ENCODE measurements around the gene GALNT7.

The GALNT7 gene

GRCh38 chr4:173254646-173255045, 86.0 kb downstream of the GALNT7 start:
- no peak for DNase-seq (ENCODE audit: low read depth)
- no peak overlapping the region for H3K4me3 ChIP-seq (ENCODE audit: low read depth, low read length)

GRCh38 chr4:173256825-173257224, 88.2 kb downstream of the GALNT7 start:
- H3K4me3 ChIP-seq (ENCODE audit: low read depth, low read length): no peak overlapping the region
- DNase-seq (ENCODE audit: low read depth): no peak

GRCh38 chr4:173257732-173258717, 89.4 kb downstream of the GALNT7 start:
- H3K4me3 ChIP-seq (ENCODE audit: low read depth, low read length): no peak overlapping the region
- no peak for DNase-seq (ENCODE audit: low read depth)

GRCh38 chr4:173258866-173259265, 90.3 kb downstream of the GALNT7 start:
- no peak overlapping the region for H3K4me3 ChIP-seq (ENCODE audit: low read depth, low read length)
- DNase-seq (ENCODE audit: low read depth): no peak

GRCh38 chr4:173259310-173259709, 90.7 kb downstream of the GALNT7 start:
- no peak overlapping the region for H3K4me3 ChIP-seq (ENCODE audit: low read depth, low read length)
- DNase-seq (ENCODE audit: low read depth): no peak

- no peak for DNase-seq (ENCODE audit: low read depth)
- no peak overlapping the region for H3K4me3 ChIP-seq (ENCODE audit: low read depth, low read length)
These were observed 92.4 kb downstream of the GALNT7 start for GRCh38 chr4:173261052-173261451.

- H3K4me3 ChIP-seq (ENCODE audit: low read depth, low read length): no peak overlapping the region
- DNase-seq (ENCODE audit: low read depth): no peak
These were observed 93.8 kb downstream of the GALNT7 start for GRCh38 chr4:173262375-173262774.

- no peak overlapping the region for H3K4me3 ChIP-seq (ENCODE audit: low read depth, low read length)
- DNase-seq (ENCODE audit: low read depth): no peak
These were observed 95.6 kb downstream of the GALNT7 start for GRCh38 chr4:173264245-173264644.

- DNase-seq (ENCODE audit: low read depth): peak; percentile 56
- no peak overlapping the region for H3K4me3 ChIP-seq (ENCODE audit: low read depth, low read length)
These were observed 96.1 kb downstream of the GALNT7 start for GRCh38 chr4:173264684-173265185.

GRCh38 chr4:173265751-173266150, 97.1 kb downstream of the GALNT7 start:
- no peak for DNase-seq (ENCODE audit: low read depth)
- H3K4me3 ChIP-seq (ENCODE audit: low read depth, low read length): no peak overlapping the region

GRCh38 chr4:173267711-173268110, 99.1 kb downstream of the GALNT7 start:
- H3K4me3 ChIP-seq (ENCODE audit: low read depth, low read length): no peak overlapping the region

GRCh38 chr4:173269280-173269679, 100.7 kb downstream of the GALNT7 start:
- no peak overlapping the region for H3K4me3 ChIP-seq (ENCODE audit: low read depth, low read length)
- no peak for DNase-seq (ENCODE audit: low read depth)

More at GRCh38 chr4:173267711-173268110, 99.1 kb downstream of the GALNT7 start:
- DNase-seq (ENCODE audit: low read depth): no peak

GRCh38 chr4:173270312-173271027, 101.9 kb downstream of the GALNT7 start:
- DNase-seq (ENCODE audit: low read depth): no peak
- H3K4me3 ChIP-seq (ENCODE audit: low read depth, low read length): no peak overlapping the region

GRCh38 chr4:173272314-173272713, 103.7 kb downstream of the GALNT7 start:
- DNase-seq (ENCODE audit: low read depth): no peak
- no peak overlapping the region for H3K4me3 ChIP-seq (ENCODE audit: low read depth, low read length)

- DNase-seq (ENCODE audit: low read depth): peak; percentile 53
- H3K4me3 ChIP-seq (ENCODE audit: low read depth, low read length): no peak overlapping the region
These were observed 104.4 kb downstream of the GALNT7 start for GRCh38 chr4:173272996-173273395.

- no peak overlapping the region for H3K4me3 ChIP-seq (ENCODE audit: low read depth, low read length)
- no peak for DNase-seq (ENCODE audit: low read depth)
These were observed 105.3 kb downstream of the GALNT7 start for GRCh38 chr4:173273941-173274340.

GRCh38 chr4:173274744-173275143, 106.1 kb downstream of the GALNT7 start:
- DNase-seq (ENCODE audit: low read depth): no peak

GRCh38 chr4:173275150-173275549, 106.5 kb downstream of the GALNT7 start:
- no peak overlapping the region for H3K4me3 ChIP-seq (ENCODE audit: low read depth, low read length)
- DNase-seq (ENCODE audit: low read depth): no peak

More at GRCh38 chr4:173274744-173275143, 106.1 kb downstream of the GALNT7 start:
- H3K4me3 ChIP-seq (ENCODE audit: low read depth, low read length): no peak overlapping the region

GRCh38 chr4:173277340-173277739, 108.7 kb downstream of the GALNT7 start:
- no peak overlapping the region for H3K4me3 ChIP-seq (ENCODE audit: low read depth, low read length)
- no peak for DNase-seq (ENCODE audit: low read depth)

GRCh38 chr4:173280998-173281397, 112.4 kb downstream of the GALNT7 start:
- no peak overlapping the region for H3K4me3 ChIP-seq (ENCODE audit: low read depth, low read length)
- DNase-seq (ENCODE audit: low read depth): no peak

All from skeletal muscle cell (primary cell).